LNCaP clone FGC (cell line): ENCODE results near the gene ADAMTSL2.
A peak's percentile ranks its signal among the peaks of the same experiment; 100 is the strongest.

Source experiments
- DNase-seq: peaks from one replicate; pipeline ENCODE4 v3.0.0-alpha.2; 2011; ENCODE audit warnings: low read depth
- H3K4me3 ChIP-seq: 2 replicates; pipeline ENCODE4 v1.5.1; 2011; ENCODE audit warnings: mild to moderate bottlenecking, low read depth, low read length, control low read depth
- TF ChIP-seq, protein P1 (sequence below): IDR thresholded peaks from 2 replicates; pipeline ENCODE4 v1.5.1; 2012; ENCODE audit warnings: mild to moderate bottlenecking; ENCODE audit not compliant: control insufficient read depth, insufficient read depth; ENCODE audit errors: extremely low read depth

ADAMTSL2 gene

DNA sequence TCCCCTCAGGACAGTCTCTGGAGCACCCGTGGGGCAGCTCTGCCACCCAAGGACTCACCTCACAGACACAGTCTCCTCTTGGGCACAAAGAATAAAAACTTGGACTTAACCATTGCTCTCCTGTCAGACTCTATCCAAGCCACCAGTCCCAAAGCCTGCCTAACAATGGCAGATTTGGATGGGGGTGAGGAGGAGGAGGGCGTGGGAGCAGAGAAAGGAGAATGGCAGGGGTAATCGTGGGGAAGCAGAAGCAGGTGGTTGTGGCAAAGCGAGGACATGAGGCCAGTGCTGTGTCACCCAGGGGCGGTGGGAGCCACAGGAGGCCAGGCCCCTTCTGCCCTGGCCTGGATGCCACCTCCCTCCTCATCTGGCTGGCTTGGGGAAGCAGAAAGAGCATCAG is 80.2 kb downstream of the ADAMTSL2 start:
- DNase-seq = no peak
- H3K4me3 ChIP-seq = no peak overlapping the region
- TF ChIP-seq, protein P1, sequence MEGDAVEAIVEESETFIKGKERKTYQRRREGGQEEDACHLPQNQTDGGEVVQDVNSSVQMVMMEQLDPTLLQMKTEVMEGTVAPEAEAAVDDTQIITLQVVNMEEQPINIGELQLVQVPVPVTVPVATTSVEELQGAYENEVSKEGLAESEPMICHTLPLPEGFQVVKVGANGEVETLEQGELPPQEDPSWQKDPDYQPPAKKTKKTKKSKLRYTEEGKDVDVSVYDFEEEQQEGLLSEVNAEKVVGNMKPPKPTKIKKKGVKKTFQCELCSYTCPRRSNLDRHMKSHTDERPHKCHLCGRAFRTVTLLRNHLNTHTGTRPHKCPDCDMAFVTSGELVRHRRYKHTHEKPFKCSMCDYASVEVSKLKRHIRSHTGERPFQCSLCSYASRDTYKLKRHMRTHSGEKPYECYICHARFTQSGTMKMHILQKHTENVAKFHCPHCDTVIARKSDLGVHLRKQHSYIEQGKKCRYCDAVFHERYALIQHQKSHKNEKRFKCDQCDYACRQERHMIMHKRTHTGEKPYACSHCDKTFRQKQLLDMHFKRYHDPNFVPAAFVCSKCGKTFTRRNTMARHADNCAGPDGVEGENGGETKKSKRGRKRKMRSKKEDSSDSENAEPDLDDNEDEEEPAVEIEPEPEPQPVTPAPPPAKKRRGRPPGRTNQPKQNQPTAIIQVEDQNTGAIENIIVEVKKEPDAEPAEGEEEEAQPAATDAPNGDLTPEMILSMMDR = no peak

DNA sequence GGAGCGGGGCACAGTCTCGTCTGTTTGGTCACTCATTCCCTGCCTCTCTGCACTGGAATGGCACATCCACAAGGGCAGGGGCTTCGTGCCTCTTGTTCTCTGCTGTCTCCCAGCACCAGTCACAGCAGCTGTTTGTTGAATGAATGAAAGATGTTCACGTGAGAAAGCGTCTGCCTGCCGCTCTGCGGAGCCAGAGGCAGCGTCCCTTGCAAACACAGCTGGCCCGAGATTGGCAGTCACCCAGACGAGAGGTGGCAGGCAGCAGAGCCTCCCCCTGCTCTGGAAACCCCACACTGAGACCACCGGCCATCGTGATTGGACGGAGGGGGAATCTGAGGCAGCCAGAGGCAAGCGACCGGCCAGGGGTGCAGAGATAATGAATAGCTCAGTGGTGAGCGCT is 80.7 kb downstream of the ADAMTSL2 start:
- TF ChIP-seq, protein P1 = no peak
- DNase-seq = no peak
- no peak overlapping the region for H3K4me3 ChIP-seq

DNA sequence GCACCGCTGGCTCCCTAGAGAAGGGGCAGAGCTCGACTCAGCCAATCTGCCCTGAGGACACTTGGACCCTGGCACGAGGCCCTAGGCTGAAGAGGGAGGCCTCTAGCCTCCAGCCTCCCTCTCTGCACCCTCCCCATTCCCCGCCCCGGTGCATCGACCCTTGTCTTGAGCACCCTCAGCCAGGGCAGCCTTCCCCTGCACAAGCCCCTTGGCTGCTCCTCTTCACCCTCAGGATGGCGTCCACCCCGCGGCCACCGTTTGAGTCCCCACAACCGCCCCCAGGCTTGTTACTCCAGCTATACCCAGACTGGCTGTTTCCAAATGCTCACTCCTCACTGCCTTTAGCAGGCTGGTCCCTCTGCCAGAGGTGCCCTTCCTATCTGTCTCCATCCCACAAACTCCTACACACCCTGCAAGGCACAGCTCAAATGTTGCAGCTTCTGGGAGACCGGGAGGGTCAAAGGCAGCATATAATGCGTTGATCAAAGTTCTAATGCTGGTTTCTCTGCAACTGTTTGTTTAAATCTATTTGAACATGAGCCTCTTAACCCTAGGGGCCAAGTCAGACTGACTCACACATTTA is 81.2 kb downstream of the ADAMTSL2 start:
- no peak overlapping the region for H3K4me3 ChIP-seq
- DNase-seq = no peak
- TF ChIP-seq, protein P1 = no peak

DNA sequence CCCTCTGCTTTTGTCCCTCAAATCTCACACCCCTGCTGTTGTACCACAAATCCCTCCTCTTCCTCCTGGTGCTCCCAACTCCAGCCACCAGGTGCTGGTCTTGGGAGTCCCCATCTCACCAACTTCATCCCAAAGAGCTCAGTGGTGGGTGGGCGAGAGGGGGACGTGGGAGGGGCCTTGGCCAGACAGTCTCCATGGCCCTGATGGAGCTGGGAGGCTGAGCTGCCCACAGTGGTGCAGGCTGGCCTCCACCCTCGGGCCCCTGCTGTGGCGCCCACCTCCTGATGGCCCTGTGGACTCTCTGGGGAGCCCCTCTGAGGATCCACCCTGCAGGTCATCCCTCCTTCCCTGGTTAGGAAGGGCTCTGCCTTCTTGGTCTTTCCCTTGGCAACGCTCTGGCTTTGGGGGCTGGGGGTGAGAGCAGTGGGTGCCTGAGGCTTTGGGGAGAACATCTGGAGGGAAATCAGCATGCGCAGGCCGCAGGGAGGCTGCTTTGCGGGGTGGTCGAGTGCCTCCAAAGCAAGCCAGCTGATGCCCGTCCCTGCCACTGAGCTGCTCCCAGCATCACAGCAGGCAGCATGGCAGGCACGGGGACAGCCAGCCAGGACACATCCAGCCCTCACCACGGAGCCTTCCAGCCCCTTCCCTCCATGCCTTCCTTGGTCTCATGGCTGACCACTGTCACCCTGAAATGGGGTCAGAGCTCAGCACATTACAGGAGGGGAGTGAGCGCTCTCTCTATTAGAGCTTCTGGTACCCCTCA is 82.3 kb downstream of the ADAMTSL2 start:
- TF ChIP-seq, protein P1 = no peak
- no peak for DNase-seq
- H3K4me3 ChIP-seq = no peak overlapping the region

DNA sequence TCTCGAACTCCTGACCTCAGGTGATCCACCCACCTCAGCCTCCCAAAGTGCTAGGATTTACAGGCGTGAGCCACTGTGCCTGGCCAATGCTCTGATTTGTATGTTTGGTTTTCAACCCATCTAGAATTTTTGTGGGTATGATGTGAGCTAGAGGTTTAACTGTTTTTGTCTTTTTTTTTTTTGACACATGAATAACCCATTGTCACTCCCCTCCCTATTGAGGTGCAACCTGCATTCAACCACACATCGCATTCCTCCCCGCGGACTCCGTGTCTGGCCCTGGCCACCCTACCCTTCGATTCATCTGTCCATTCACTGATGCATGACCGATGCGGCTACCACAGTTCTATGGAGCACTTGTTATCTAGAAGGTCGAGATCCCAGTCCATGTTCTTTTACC is 84.2 kb downstream of the ADAMTSL2 start:
- TF ChIP-seq, protein P1 = no peak
- no peak for DNase-seq
- no peak overlapping the region for H3K4me3 ChIP-seq

DNA sequence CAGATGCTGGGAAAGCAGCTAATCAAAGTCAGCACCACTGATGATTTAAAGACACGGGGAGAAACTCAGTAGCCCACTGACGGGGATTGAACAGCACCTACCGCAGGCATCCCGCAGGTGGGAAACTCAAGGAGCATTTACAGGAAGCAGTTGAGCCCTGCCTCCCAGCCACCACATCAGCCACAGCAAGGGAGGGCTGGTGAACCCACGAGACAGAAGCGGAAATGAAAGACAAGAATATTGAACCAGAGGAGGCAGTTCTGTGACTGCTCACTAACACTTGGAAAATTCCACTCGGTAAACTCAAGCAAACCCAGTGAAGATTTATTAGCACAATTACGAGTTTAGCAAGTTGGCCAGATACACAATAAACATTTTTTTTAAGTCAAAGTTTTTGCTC is 85.3 kb downstream of the ADAMTSL2 start:
- TF ChIP-seq, protein P1 = no peak
- DNase-seq = peak; percentile 14
- H3K4me3 ChIP-seq = no peak overlapping the region
